ENCODE measurements around the gene GINS2. TPM values are rescaled to one million over a fixed set of nuclear protein-coding genes. Genes with fewer than 3 reads are reported as not detected.

Gene GINS2
- total and polyA plus RNA-seq, 2 donors (not counting 3 experiments of a cell fraction or from before 2014, with no cell fraction given): 10.4 to 24.1 TPM

- Histone ChIP-seq H3K79me2 (ENCODE audit: control insufficient read depth, insufficient read depth, low read length) (no peaks in the 10 kb centered on the region), H3K9ac (replicated peaks; ENCODE audit: extremely low read depth, insufficient read depth, low read length) (no peak overlapping the region), H3K36me3 (ENCODE audit: control insufficient read depth in 2 of 2, extremely low read depth in 1 of 2, insufficient read depth in 2 of 2, low read length in 2 of 2) (no peaks in the 10 kb centered on the region), H3K9me1 (replicated peaks; ENCODE audit: control insufficient read depth, extremely low read depth, insufficient read depth, low read length) (no peaks in the 10 kb centered on the region), H3K9me3 (replicated peaks; ENCODE audit: control insufficient read depth, insufficient read depth, low read length) (no peaks in the 10 kb centered on the region), H3K4me3 (replicated peaks in 1 of 3; ENCODE audit: insufficient read depth in 1 of 3, low read depth in 1 of 3, low read length in 3 of 3) (no peak overlapping the region), H3K4me2 (ENCODE audit: insufficient read depth, low read length) (no peak overlapping the region), H4K20me1 (replicated peaks; ENCODE audit: control insufficient read depth, extremely low read depth, insufficient read depth, low read length) (no peaks in the 10 kb centered on the region), H2AFZ (ENCODE audit: low read depth, low read length) (no peak overlapping the region), H3K27ac (ENCODE audit: insufficient read depth, low read depth, low read length) (no peak overlapping the region), H3K27me3 (ENCODE audit: control insufficient read depth in 2 of 2, insufficient read depth in 2 of 2, low read length in 2 of 2) (no peaks in the 10 kb centered on the region), H3K4me1 (ENCODE audit: control insufficient read depth, extremely low read depth, insufficient read depth, low read length) (no peaks in the 10 kb centered on the region)
- dilution Hi-C loops (cut with MboI; ENCODE audit: extremely low pct_ligation_motif_present, low sequenced_read_pairs): no loop called here
- TF ChIP-seq MYC (IDR thresholded peaks at IDR 0.05; ENCODE audit: low read depth, low read length) (no peak), POLR2AphosphoS5 (IDR thresholded peaks at IDR 0.05; ENCODE audit: insufficient read depth, low read depth, low read length) (no peak), POLR2A (IDR thresholded peaks at IDR 0.05; ENCODE audit: low read depth, low read length) (no peak), FOS (IDR thresholded peaks at IDR 0.05; ENCODE audit: borderline replicate concordance, insufficient read depth, low read length) (no peak), CTCF (IDR thresholded peaks at IDR 0.05; ENCODE audit: extremely low read depth in 1 of 2, insufficient read depth in 1 of 2, low read depth in 1 of 2, low read length in 2 of 2) (no peak), MAX (IDR thresholded peaks at IDR 0.05; ENCODE audit: insufficient read depth, insufficient read length) (no peak), JUN (IDR thresholded peaks at IDR 0.05; ENCODE audit: borderline replicate concordance, insufficient read depth, insufficient read length, low read depth) (no peak), GATA2 (IDR thresholded peaks at IDR 0.05; ENCODE audit: insufficient read depth, insufficient read length, low read depth, low read length) (no peak), EZH2 (IDR thresholded peaks at IDR 0.05; ENCODE audit: borderline replicate concordance, low read depth, low read length, severe bottlenecking) (no peak)
- no TSS peak for BruUV-seq (replicated peaks)
- intact Hi-C loops (cut with micrococcal nuclease): no loop called here
- FAIRE-seq (no peak), DNase-seq (ENCODE audit: low read depth, low spot score) (no peak)
- CTCF ChIA-PET: no interaction called here
- POLR2A ChIA-PET: no interaction called here
Measured at GRCh38 chr16:85632709-85633437, 55.9 kb downstream of the GINS2 start.

Data from endothelial cell of umbilical vein (primary cell).